Muscle layer of colon (tissue), 2 donors: ENCODE measurements around the gene MAX.

Experiments
- H3K27ac ChIP-seq: one replicate; pipeline ENCODE4 v1.7.0; 2013; ENCODE audit warnings: low read depth, mild to moderate bottlenecking, low read length, moderate library complexity
- H3K27me3 ChIP-seq, 2 donors: one replicate each; pipeline ENCODE4 v1.7.0; 2013; ENCODE audit warnings: low read length in 2 of 2, mild to moderate bottlenecking in 2 of 2; ENCODE audit not compliant: insufficient read depth in 2 of 2, control insufficient read depth in 1 of 2
- H3K36me3 ChIP-seq: one replicate; pipeline ENCODE4 v1.7.0; 2013; ENCODE audit warnings: mild to moderate bottlenecking, low read length; ENCODE audit not compliant: insufficient read depth
- H3K4me1 ChIP-seq: one replicate; pipeline ENCODE4 v1.7.0; 2013; ENCODE audit warnings: mild to moderate bottlenecking, low read length; ENCODE audit not compliant: insufficient read depth
- H3K4me3 ChIP-seq, 2 donors: one replicate each; pipeline ENCODE4 v1.7.0; 2013; ENCODE audit warnings: low read length in 2 of 2, low read depth in 1 of 2, mild to moderate bottlenecking in 1 of 2, moderate library complexity in 1 of 2
- H3K9ac ChIP-seq: one replicate; pipeline ENCODE4 v1.7.0; 2013; ENCODE audit warnings: low read length
- H3K9me3 ChIP-seq: one replicate; pipeline ENCODE4 v1.7.0; 2013; ENCODE audit warnings: mild to moderate bottlenecking, low read length
- donor health status: abdominal sarcoma.
- donor health status: Adenocarcinoma of cecum.

Gene MAX

GRCh38 chr14:65070471-65070976 lies 31.8 kb downstream of the MAX start:
- Histone ChIP-seq H3K27ac (peak overlapping the region; percentile 29), H3K4me3 (peak overlapping the region in 1 of 2 donors; percentile 25), H3K27me3 (no peaks in the 10 kb centered on the region), H3K9ac (no peak overlapping the region), H3K36me3 (peaks cover 37% of the 10 kb centered on the region), H3K9me3 (no peaks in the 10 kb centered on the region), H3K4me1 (peaks cover 46% of the 10 kb centered on the region)

- no peaks in the 10 kb centered on the region for H3K27me3 ChIP-seq
- H3K4me1 ChIP-seq = peaks cover 46% of the 10 kb centered on the region
- H3K36me3 ChIP-seq = peaks cover 33% of the 10 kb centered on the region
- peak overlapping the region; percentile 29 for H3K27ac ChIP-seq
- no peak overlapping the region for H3K4me3 ChIP-seq
- no peak overlapping the region for H3K9ac ChIP-seq
- no peaks in the 10 kb centered on the region for H3K9me3 ChIP-seq
Observed at GRCh38 chr14:65069874-65070413, 32.4 kb downstream of the MAX start.

- Histone ChIP-seq H3K36me3 (peaks cover 49% of the 10 kb centered on the region), H3K9me3 (no peaks in the 10 kb centered on the region), H3K27ac (no peak overlapping the region), H3K4me1 (peaks cover 7% of the 10 kb centered on the region), H3K27me3 (no peaks in the 10 kb centered on the region), H3K9ac (no peak overlapping the region), H3K4me3 (no peak overlapping the region)
Observed at GRCh38 chr14:65065719-65066118, 36.6 kb downstream of the MAX start.

- Histone ChIP-seq H3K9ac (no peak overlapping the region), H3K4me3 (no peak overlapping the region), H3K27ac (no peak overlapping the region), H3K4me1 (no peaks in the 10 kb centered on the region), H3K36me3 (peaks cover 38% of the 10 kb centered on the region), H3K9me3 (no peaks in the 10 kb centered on the region), H3K27me3 (no peaks in the 10 kb centered on the region)
Observed at GRCh38 chr14:65062096-65063075, 39.9 kb downstream of the MAX start.

GRCh38 chr14:65057695-65058094 lies 44.6 kb downstream of the MAX start:
- peaks cover 28% of the 10 kb centered on the region for H3K36me3 ChIP-seq
- H3K27me3 ChIP-seq = no peaks in the 10 kb centered on the region
- H3K27ac ChIP-seq = no peak overlapping the region
- H3K4me3 ChIP-seq = no peak overlapping the region
- H3K4me1 ChIP-seq = no peaks in the 10 kb centered on the region
- H3K9ac ChIP-seq = no peak overlapping the region
- no peaks in the 10 kb centered on the region for H3K9me3 ChIP-seq

- H3K27me3 ChIP-seq = no peaks in the 10 kb centered on the region
- H3K36me3 ChIP-seq = peaks cover 9% of the 10 kb centered on the region
- no peak overlapping the region for H3K27ac ChIP-seq
- H3K9me3 ChIP-seq = no peaks in the 10 kb centered on the region
- no peak overlapping the region for H3K9ac ChIP-seq
- no peaks in the 10 kb centered on the region for H3K4me1 ChIP-seq
- H3K4me3 ChIP-seq = no peak overlapping the region
Observed at GRCh38 chr14:65054471-65055085, 47.7 kb downstream of the MAX start.

GRCh38 chr14:65053466-65053865 lies 48.9 kb downstream of the MAX start:
- Histone ChIP-seq H3K9ac (no peak overlapping the region), H3K9me3 (no peaks in the 10 kb centered on the region), H3K27ac (no peak overlapping the region), H3K36me3 (peaks cover 9% of the 10 kb centered on the region), H3K4me3 (no peak overlapping the region), H3K27me3 (no peaks in the 10 kb centered on the region), H3K4me1 (no peaks in the 10 kb centered on the region)

- H3K4me3 ChIP-seq = no peak overlapping the region
- H3K36me3 ChIP-seq = peaks cover 9% of the 10 kb centered on the region
Observed at GRCh38 chr14:65052832-65053231, 49.5 kb downstream of the MAX start.

GRCh38 chr14:65045709-65046108 lies 56.6 kb downstream of the MAX start:
- no peak overlapping the region for H3K27ac ChIP-seq
- no peak overlapping the region for H3K9ac ChIP-seq
- no peak overlapping the region for H3K4me3 ChIP-seq
- H3K9me3 ChIP-seq = no peaks in the 10 kb centered on the region
- peaks cover 7% of the 10 kb centered on the region for H3K4me1 ChIP-seq
- H3K27me3 ChIP-seq = no peaks in the 10 kb centered on the region
- H3K36me3 ChIP-seq = peaks cover 23% of the 10 kb centered on the region

More at GRCh38 chr14:65052832-65053231, 49.5 kb downstream of the MAX start:
- Histone ChIP-seq H3K27me3 (no peaks in the 10 kb centered on the region), H3K9ac (no peak overlapping the region), H3K9me3 (no peaks in the 10 kb centered on the region), H3K27ac (no peak overlapping the region), H3K4me1 (peaks cover under 1% of the 10 kb centered on the region)

GRCh38 chr14:65045006-65045405 lies 57.3 kb downstream of the MAX start:
- Histone ChIP-seq H3K27ac (no peak overlapping the region), H3K27me3 (no peaks in the 10 kb centered on the region), H3K9me3 (no peaks in the 10 kb centered on the region), H3K4me3 (no peak overlapping the region), H3K9ac (no peak overlapping the region), H3K36me3 (peaks cover 25% of the 10 kb centered on the region), H3K4me1 (peaks cover 7% of the 10 kb centered on the region)

GRCh38 chr14:65044596-65044959 lies 57.7 kb downstream of the MAX start:
- H3K36me3 ChIP-seq = peaks cover 25% of the 10 kb centered on the region
- H3K9me3 ChIP-seq = no peaks in the 10 kb centered on the region
- H3K4me3 ChIP-seq = no peak overlapping the region
- H3K9ac ChIP-seq = no peak overlapping the region
- H3K27ac ChIP-seq = no peak overlapping the region
- no peaks in the 10 kb centered on the region for H3K27me3 ChIP-seq
- H3K4me1 ChIP-seq = peaks cover 7% of the 10 kb centered on the region
